HG03565 (cell line): ENCODE data around the gene NAPB.

Source experiments
- ATAC-seq: cut with Tn5 transposase; IDR thresholded peaks from one replicate; pipeline ENCODE4 v1.9.1; 2021; ENCODE audit warnings: mild to moderate bottlenecking, moderate library complexity; ENCODE audit not compliant: unreplicated experiment

Gene NAPB

DNA sequence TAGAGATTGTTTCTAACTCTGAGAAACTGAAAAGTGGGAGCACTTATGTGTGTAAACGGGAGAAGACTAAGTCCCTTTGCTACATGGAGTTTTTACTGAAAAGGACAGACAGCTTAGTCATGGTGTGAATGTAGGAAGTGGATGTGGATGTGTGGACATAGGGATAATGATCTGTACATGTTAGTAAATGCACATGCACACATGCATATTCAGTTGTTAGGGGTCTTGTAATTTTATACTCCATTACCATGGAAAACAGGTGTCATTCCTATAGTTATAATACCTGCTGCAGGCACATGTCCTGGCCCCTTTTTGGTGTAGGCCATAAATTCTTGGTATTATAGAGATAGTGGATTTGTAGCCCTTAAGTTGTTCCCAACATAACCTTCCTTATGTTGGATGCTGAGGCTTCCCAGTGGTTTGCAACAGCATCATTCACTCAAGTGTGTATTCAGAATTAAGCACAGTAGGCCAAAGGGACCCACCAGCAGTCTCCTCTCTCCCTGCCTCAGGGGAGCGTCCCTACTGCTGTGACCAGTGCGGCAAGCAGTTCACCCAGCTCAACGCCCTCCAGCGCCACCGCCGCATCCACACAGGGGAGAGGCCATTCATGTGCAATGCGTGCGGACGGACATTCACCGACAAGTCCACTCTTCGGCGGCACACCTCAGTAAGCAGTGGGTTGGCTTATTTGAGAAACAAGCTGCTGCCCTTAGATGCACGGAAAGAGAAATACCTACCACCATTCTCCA is 52.0 kb downstream of the NAPB start:
- no peak for ATAC-seq

- ATAC-seq = no peak
Measured at GRCh38 chr20:23368316-23369071, 52.8 kb downstream of the NAPB start.

DNA sequence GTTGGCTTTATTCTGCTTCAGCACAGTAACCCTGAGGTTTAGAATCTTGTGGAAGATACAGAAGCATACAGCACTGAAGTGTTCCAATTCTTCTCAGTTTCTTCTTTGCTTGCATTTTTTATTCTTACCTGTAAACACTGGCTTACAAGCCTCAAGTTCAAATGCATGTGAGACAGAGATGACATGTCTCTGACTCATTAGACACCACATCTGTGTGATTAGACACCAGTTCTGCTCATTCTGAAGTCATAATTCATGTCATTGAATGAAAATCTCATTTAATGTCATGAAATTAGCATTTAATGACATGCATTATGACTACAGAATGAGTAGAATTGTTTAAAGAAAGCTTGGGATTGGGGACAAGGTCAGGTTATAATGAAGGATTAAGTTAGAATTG is 53.5 kb downstream of the NAPB start:
- ATAC-seq = no peak

GRCh38 chr20:23366384-23366783 is 54.9 kb downstream of the NAPB start:
- ATAC-seq = no peak

DNA sequence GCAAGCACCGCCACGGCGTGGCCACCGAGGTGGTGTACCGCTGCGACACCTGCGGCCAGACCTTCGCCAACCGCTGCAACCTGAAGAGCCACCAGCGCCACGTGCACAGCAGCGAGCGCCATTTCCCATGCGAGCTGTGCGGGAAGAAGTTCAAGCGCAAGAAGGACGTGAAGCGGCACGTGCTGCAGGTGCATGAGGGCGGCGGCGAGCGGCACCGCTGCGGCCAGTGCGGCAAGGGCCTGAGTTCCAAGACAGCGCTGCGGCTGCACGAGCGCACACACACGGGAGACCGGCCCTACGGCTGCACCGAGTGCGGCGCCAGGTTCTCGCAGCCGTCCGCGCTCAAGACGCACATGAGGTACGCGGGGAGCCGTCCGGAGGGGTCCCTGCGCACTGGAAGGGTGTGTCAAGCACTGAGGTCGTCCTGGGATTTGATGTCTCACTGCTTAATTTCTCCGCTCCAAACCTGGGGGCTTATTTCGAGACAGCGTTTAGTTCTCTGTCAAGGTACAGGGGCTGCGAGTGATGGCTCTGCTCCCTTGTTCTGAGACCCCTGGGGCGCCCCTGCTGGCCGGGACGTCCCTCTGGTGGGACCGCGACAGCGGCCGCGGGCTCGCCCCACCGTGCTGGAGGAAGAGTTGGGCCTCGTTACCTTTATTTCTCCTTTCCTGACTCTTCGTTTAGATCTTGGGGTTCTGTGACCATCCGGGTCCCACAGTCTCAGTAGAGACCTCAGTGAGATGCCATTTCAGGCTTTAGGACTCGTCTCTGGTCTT is 55.7 kb downstream of the NAPB start:
- ATAC-seq = no peak

- no peak for ATAC-seq
Measured at GRCh38 chr20:23363257-23363649, 58.0 kb downstream of the NAPB start.

DNA sequence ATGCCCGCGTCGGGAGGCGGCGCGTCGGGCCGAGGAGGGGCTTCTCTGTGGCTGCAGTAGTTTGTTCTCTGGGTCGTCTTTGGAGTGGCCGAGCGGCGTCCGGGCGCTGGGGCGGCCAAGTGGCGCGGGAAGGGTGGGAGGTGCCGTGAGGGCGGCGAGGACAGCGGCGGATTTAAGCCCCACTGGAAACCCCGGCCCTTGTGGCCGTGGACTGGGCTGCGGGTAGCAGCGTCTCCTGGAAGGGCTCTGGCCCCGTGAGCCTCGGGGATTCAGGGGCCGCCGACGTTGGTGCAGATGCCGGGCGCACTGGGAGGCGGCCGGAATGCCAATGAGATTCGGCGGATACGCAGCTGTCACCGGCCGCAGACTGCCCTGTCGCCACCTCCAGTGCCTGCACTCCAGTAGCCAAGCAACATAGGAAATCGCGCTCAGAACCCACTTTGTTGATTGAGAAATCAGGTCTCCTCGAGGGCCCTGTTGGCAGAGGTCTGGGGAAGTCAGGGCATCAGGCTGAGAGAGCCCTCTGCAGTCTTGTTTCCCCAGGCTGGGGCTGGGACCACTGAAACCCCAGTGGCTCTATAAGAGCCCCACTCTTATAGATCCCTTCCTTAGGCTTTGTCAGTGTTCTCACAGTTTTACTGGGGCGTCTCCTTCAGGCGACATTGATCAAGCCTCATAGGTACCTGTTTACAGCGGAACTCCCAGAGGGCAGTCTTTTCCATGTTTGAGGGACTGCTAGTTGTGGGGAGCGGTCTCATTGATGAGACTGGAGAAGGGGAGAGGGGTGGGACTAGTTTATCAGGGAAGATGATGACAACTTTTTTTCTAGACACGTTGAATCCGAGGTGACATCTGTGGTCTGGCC is 58.7 kb downstream of the NAPB start:
- no peak for ATAC-seq

DNA sequence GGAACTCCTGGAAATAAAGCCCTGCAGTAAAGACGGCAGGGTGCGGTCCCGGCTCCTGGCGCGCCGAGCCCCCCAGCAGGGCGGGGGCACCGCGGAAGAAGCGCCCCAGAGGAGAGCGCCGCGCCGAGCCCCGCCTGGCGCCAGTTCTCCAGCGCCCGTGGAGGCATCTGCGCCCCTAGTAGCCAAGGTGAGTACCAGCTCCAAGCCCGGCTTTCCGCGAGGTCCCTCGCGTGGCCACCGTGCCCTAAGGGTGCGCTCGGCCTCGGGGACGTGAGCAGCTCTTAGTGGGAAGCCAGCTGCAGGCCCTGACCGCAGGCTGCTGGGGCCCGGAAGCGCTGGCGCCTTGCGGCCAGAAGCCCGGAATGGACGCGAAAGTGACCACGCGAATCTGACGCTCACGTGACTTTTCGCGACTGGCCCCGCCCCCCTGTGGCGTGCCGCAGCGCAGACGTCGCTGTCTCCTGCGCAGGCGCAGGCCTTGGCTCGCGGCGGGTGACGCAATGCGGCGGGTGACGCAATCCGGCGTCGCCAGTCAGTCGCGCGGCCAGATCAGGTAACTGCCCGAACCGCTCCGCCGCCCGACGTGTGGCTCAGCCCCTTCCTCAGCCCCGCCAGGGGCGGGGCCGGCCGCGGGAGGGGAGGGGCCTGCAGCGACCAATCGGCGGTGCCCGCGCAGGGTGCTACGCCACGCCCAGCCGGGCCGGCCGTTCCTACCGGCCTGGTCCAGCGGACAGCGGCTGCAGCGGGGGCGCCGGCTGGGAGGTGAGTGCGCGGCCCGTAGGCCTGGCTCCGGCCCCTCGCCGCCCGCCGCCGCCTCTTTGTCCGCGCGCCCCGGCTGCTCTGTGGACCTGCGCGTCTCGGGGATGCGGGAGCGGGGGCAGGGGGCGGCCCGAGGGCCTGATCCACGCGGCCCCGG is 59.6 kb downstream of the NAPB start, which contains the start of gene GZF1:
TSS of gene GZF1 (plus strand) at position 707 of the 916 bp plus-strand sequence. CDS start 2,202 bp downstream, outside the sequence.
- peak; percentile 53 for ATAC-seq

GRCh38 chr20:23361119-23361475 is 60.2 kb downstream of the NAPB start:
- ATAC-seq = no peak

GRCh38 chr20:23360531-23360930 is 60.8 kb downstream of the NAPB start:
- ATAC-seq = no peak

DNA sequence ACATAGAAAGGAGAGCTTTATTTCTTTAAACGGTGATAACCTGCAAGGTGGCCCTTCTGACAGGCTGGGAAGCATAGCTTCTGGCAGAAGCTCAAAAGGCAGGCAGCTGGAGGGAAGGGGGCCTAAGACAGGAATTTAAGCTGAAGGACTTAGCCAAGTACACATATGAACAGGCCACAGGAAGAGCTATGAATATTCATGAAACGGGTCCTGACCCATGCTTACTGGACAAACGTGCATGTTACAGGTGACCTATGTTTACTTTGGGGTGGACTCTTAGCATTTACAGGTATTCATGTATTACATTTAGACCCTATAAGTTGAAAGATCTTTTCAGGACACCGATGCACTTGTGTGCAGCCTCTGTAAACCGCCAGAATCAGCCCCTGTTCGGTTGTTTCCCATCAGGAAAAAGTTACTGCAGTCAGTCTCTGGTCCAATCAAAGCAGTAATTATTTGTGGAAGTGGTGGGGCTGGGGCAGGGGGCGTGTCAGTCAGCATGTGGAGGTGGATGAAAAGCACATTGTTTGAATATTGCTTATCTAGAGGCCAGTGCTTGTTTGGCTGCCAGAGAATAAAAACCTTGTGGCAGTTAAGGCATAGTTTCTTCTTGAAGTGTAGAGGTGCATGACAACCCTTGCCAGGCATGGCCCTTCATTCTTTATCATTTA is 62.2 kb downstream of the NAPB start:
- no peak for ATAC-seq

DNA sequence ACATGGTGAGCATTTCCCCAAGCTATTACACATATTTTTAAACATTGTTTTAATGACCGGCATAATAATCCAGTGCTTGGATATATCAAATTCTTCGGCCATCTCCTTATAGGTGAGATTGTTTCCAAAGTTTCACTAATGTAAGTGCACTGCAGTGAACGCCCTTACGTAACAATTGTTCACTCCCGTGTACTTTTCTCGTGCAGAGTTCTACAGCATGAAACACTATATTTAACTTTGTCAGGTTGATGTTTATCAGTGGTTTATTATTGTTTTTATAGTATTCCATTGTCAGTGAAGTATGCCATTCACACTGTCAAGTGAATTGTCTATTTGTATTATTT is 62.8 kb downstream of the NAPB start:
- no peak for ATAC-seq

GRCh38 chr20:23357767-23358562 is 63.3 kb downstream of the NAPB start:
- ATAC-seq = peak; percentile 62

DNA sequence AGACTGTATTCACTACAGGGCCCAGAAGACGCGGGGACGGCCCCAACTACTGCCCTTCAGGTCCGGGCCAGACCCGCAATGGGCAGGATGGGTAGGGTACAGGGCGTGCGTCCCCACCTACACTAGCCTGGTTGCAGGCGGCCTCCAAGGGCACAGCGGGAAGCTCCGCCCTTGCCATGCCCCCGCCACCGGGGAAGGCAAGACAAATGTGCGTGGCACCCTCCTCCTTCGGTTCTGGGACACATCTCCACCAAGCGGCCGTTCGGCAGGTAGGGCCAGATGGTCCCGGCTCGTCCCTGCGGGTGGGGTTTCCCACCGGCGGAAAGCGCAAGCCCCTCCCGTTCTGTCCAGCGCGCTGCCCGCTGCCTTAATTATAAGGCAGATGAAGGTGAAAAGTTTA is 65.1 kb downstream of the NAPB start:
- ATAC-seq = no peak

DNA sequence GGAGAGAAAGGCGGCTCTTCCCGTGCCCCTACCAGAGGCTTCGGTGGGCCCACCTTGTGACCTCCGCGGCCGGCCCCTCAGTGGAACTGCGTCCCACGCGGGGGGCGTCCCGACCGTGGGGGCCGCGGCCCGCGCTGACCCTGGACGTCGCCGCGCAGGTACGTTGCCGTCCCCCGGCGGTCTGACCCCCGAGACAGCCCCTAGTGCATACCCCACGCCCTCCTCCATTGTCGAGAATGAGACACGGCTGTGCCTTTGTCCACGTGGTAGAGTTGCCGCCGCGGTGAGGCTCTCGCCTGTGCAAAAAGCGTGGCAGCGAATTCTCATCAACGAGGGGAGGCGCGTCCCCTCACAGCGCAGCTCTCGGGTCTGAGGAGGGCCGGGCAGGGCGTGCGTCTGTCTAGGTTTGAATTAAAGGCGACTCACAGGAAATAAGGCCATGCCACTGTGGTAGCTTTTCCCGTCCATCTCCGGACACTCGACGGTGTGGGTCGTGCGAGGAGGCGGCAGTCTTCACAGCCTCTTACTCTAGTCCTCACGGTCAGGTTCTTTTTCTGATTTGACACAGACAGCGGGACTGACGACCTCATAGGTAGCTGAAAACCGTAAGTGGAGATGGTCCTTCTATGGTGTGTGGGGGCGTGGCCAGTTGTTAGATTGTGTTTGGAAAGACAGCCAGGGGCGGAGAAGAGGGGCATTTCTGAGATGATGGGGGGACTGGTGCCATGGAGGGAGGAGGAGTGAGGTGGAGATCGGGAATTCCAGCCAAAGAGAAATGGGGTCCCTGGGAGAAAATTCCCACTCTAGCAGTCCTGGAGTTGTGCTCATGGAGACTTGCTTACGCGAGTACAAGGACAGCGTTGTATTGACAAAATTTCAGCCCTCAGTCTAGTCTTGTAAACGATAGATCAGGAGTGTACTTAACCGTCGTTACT is 70.1 kb downstream of the NAPB start:
- peak; percentile 16 for ATAC-seq

DNA sequence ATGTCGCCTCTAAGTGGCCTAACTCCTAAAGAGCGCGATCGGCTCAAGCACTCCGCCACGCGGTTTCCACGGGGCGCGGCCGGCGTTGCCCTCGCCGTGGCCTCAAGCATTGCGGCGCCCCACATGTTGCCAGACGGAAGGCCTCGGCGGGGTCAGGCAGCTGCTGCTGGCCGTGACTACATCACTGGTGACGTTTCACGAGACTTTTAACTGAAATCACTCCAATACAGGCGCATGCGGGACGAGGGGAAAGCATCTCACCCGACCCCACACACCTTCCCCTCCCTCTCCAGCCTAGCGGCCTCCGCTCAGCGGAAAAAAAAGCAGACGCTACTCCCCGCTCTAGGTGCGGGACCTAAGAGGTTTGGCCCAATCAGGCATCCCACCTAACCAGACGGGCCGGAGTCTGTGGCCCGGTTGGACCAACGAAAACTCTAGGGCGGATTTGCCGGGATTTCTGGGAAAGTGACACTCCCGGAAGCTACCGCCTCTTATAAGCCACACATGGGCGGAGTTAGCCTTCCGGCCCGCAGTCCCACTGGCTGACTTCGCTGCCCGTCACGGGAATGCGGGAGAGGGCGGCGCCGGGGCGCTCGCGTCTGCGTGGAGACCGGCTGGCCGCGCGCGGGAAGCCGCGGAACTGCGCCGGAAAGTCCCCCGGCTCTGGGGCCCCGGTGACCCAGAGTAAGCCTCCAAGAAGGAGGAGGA is 70.9 kb downstream of the NAPB start, which contains the start of gene NXT1:
TSS of gene NXT1 (plus strand) at position 596 of the 708 bp plus-strand sequence. CDS start 3,251 bp downstream, outside the sequence.
- ATAC-seq = peak; percentile 82
